Ishikawa (cell line): Measurements from ENCODE around the gene ARID4A.

Experiments
- CEBPB ChIP-seq: IDR thresholded peaks from 2 replicates; pipeline ENCODE4 v1.6.1; 2012
- CREB1 ChIP-seq: IDR thresholded peaks from 2 replicates; pipeline ENCODE4 v1.6.1; 2012; ENCODE audit warnings: low read depth
- EGR1 ChIP-seq: IDR thresholded peaks from 2 replicates; pipeline ENCODE4 v1.6.1; 2012
- EP300 ChIP-seq: IDR thresholded peaks from 2 replicates; pipeline ENCODE4 v1.6.1; 2012; ENCODE audit warnings: borderline replicate concordance
- FOXM1 ChIP-seq: IDR thresholded peaks from 2 replicates; pipeline ENCODE4 v1.6.1; 2012; ENCODE audit warnings: low read depth, borderline replicate concordance
- NFIC ChIP-seq: IDR thresholded peaks from 2 replicates; pipeline ENCODE4 v1.6.1; 2012
- RAD21 ChIP-seq: IDR thresholded peaks from 2 replicates; pipeline ENCODE4 v1.6.1; 2012; ENCODE audit warnings: low read depth
- TAF1 ChIP-seq: IDR thresholded peaks from 2 replicates; pipeline ENCODE4 v1.6.1; 2012; ENCODE audit warnings: low read depth, mild to moderate bottlenecking
- TCF12 ChIP-seq: IDR thresholded peaks from 2 replicates; pipeline ENCODE4 v1.6.1; 2012; ENCODE audit warnings: low read depth
- TEAD4 ChIP-seq: IDR thresholded peaks from 2 replicates; pipeline ENCODE4 v1.6.1; 2012
- YY1 ChIP-seq: IDR thresholded peaks from 2 replicates; pipeline ENCODE4 v1.6.1; 2012; ENCODE audit warnings: low read depth
- ZBTB7A ChIP-seq: IDR thresholded peaks from 2 replicates; pipeline ENCODE4 v1.6.1; 2012; ENCODE audit warnings: low read depth
- TF ChIP-seq, protein P1 (sequence below): IDR thresholded peaks from 2 replicates; pipeline ENCODE4 v1.6.1; 2012; ENCODE audit warnings: low read depth, mild to moderate bottlenecking
- TF ChIP-seq, protein P2 (sequence below): IDR thresholded peaks from 2 replicates; pipeline ENCODE4 v1.6.1; 2012
- TF ChIP-seq, protein P3 (sequence below): IDR thresholded peaks from 2 replicates; pipeline ENCODE4 v1.6.1; 2012

Gene ARID4A

DNA sequence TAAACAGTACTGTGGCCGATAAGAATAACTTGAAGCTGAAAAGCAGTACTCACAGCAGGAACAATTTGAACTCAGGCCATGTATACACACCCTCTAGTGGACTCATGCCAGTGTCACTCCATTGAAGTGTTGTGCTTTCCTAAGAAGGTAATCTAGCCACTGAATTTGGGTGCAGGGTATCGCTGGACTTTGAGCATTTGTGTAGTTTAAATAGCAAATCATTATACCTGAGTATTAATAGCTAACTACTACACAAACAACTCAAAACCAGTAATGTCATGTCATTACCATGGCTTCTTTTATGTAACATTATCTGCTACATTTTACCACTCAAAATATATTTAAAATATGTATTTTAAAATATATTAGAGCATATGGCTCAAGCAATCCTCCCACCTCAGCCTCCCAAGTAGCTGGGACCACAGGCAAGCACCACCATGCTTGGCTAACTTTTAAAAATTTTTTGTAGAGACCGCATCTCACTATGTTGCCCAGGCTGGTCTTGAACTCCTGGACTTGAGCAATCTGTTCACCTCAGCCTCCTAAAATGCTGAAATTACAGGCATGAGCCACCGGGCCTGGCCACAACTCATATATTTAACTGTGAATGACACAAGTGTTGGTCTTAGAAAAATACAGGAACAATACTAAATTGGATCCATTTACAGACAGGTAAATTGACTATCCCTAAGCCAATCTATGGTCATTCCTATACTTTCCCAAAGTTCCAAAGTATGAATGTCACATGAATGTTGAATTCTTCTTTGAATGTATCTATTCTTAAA is 25.6 kb upstream of the ARID4A start:
- TF ChIP-seq TEAD4 (no peak), NFIC (no peak), EGR1 (no peak), CEBPB (no peak), FOXM1 (no peak), TAF1 (no peak), RAD21 (no peak), ZBTB7A (no peak), TCF12 (no peak), YY1 (no peak), EP300 (no peak), CREB1 (no peak)
- TF ChIP-seq, protein P1, sequence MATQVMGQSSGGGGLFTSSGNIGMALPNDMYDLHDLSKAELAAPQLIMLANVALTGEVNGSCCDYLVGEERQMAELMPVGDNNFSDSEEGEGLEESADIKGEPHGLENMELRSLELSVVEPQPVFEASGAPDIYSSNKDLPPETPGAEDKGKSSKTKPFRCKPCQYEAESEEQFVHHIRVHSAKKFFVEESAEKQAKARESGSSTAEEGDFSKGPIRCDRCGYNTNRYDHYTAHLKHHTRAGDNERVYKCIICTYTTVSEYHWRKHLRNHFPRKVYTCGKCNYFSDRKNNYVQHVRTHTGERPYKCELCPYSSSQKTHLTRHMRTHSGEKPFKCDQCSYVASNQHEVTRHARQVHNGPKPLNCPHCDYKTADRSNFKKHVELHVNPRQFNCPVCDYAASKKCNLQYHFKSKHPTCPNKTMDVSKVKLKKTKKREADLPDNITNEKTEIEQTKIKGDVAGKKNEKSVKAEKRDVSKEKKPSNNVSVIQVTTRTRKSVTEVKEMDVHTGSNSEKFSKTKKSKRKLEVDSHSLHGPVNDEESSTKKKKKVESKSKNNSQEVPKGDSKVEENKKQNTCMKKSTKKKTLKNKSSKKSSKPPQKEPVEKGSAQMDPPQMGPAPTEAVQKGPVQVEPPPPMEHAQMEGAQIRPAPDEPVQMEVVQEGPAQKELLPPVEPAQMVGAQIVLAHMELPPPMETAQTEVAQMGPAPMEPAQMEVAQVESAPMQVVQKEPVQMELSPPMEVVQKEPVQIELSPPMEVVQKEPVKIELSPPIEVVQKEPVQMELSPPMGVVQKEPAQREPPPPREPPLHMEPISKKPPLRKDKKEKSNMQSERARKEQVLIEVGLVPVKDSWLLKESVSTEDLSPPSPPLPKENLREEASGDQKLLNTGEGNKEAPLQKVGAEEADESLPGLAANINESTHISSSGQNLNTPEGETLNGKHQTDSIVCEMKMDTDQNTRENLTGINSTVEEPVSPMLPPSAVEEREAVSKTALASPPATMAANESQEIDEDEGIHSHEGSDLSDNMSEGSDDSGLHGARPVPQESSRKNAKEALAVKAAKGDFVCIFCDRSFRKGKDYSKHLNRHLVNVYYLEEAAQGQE: no peak
- TF ChIP-seq, protein P2, sequence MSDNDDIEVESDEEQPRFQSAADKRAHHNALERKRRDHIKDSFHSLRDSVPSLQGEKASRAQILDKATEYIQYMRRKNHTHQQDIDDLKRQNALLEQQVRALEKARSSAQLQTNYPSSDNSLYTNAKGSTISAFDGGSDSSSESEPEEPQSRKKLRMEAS: no peak
- TF ChIP-seq, protein P3, sequence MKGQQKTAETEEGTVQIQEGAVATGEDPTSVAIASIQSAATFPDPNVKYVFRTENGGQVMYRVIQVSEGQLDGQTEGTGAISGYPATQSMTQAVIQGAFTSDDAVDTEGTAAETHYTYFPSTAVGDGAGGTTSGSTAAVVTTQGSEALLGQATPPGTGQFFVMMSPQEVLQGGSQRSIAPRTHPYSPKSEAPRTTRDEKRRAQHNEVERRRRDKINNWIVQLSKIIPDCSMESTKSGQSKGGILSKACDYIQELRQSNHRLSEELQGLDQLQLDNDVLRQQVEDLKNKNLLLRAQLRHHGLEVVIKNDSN: no peak

DNA sequence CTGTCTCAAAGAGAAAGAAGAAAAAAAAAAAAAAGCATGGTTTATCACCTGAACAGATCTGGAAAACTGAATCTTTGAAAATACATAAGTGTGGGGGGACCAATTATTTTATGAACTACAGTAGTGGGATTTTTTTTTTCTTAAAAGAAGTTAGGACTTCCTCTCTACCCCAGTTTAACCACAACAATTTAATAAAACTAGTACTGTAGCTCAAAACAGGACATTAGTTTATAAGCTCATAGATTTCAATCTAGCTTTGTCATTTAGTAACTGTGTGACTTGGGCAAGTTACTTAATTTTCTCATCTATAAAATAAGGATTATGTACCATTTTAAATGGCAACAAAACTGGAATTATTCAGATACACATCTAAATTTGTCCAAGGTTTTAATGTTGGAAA is 23.5 kb upstream of the ARID4A start:
- TF ChIP-seq RAD21: no peak
- TF ChIP-seq, protein P3: no peak
- TF ChIP-seq TAF1: no peak
- no peak for TF ChIP-seq CREB1
- TF ChIP-seq NFIC: no peak
- TF ChIP-seq CEBPB: no peak
- no peak for TF ChIP-seq YY1
- TF ChIP-seq, protein P1: no peak
- TF ChIP-seq FOXM1: no peak
- no peak for TF ChIP-seq TCF12
- no peak for TF ChIP-seq EGR1
- TF ChIP-seq ZBTB7A: no peak
- no peak for TF ChIP-seq EP300

DNA sequence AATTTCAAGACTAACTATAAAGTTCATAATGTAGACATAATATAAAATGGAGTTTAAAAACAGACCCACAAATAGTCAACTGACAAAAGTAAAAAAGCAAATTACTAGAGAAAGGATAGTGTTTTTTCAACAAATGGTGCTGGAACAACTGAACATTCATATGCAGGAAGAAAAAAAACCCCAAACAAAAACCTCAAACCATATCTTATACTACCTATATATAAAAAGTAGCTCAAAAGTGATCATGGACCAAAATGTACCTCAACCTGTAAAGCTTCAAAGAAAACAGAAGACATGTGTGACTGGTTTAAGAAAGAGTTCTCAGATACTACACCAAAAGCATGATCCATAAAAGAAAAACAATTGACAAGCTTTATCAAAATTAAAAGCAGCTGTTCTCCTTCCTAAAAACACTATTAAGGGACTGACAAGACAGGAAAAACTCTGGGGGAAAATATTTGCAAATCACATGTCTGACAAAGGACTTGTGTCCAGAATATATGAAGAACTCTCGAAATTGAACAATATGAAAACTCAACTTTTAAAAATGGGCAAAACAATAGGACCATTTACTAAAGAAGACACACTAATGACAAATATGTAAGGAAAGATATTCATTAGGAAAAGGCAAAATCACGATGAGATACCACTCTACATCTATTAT is 22.7 kb upstream of the ARID4A start:
- no peak for TF ChIP-seq YY1
- no peak for TF ChIP-seq CEBPB

DNA sequence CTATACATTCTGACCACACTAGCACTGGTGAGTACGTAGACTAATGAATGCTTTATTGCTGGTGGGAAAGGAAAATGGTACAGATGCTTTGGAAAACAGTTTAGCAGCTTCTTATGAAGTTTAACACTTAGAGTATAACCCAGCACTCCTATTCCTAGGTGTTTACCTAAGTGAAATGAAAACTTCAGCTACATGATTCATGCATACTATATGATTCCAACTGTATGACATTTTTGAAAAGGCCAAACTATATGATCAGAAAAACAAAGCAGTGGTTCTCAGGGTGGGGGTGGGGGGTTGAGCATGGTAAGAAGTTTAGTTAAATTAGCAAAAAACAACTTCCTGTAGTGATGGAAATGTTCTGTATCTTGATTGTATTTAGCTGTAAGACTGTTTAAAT is 22.1 kb upstream of the ARID4A start:
- TF ChIP-seq ZBTB7A: no peak
- no peak for TF ChIP-seq TCF12
- no peak for TF ChIP-seq RAD21
- TF ChIP-seq YY1: no peak
- TF ChIP-seq TEAD4: no peak
- TF ChIP-seq, protein P3: no peak
- TF ChIP-seq, protein P2: no peak
- no peak for TF ChIP-seq NFIC

DNA sequence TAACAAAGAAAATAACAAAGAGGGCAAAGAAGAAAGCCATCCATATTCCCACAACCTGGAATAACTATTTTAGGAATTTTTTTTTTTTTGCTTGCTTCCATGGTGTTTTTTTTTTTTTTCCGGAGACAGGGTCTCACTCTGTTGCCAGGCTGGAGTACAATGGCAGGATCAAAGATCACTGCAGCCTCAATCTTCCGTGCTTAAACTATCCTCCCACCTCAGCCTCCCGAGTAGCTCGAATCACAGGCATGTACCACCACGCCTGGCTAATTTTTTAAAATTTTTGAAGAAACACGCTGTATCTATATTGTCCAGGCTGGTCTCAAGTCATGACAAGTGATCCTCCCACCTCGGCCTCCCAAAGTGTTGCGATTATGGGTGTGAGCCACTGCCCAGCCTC is 20.2 kb upstream of the ARID4A start:
- TF ChIP-seq, protein P1: no peak
- no peak for TF ChIP-seq TCF12
- no peak for TF ChIP-seq RAD21
- no peak for TF ChIP-seq CEBPB
- TF ChIP-seq, protein P3: no peak
